GM19025 (cell line): ENCODE results near the gene OR4D1.
"Not testable (repeated sequence)": the region's sequence is repeated elsewhere in the genome, so short reads cannot be mapped to it uniquely, and the experiment has no call there.

Experiments
- ATAC-seq: cut with Tn5 transposase; IDR thresholded peaks from one replicate; pipeline ENCODE4 v1.9.1; 2021; ENCODE audit warnings: mild to moderate bottlenecking, low read depth, moderate library complexity; ENCODE audit not compliant: unreplicated experiment

OR4D1 gene

GRCh38 chr17:58147930-58148434 is at the start of gene OR4D1:
Gene OR4D1 (plus strand): TSS chr17:58148384. CDS start chr17:58155154, 6,770 bp downstream.
- ATAC-seq: no peak

DNA sequence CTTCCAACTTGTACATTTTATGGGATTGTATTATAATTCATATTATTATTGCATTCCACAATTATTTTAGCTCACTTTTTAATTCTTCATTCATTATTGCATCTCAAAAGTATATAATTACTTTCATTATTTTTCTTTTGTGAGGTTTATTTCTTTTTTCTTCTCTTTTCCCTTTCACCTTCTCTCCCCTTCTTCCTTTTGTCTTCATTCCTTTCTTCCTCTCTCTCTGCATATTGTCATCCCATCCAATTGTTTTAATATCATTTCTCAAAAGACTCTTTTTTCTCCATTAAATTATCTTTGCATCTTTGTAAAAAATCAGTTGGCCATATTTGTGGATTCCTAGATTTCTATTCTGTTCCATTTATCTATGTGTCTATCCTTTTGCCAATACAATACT is 47.7 kb upstream of the OR4D1 start:
- no peak for ATAC-seq

DNA sequence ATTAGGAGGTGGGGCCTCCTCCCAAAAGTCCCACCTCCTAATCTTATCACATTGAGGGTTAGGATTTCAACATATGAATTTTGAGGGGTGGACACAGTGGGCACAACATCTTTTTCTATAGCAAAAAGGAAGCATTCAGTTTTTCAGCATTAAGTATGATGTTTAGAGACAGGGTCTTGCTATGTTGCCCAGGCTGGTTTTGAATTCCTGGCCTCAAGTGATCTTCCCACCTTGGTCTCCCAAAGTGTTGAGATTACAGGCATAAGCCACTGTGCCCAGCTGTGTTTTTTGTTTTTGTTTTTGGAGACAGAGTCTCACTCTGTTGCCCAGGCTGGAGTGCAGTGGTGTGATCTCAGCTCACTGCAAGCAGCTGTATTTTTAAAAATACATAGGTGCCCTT is 46.3 kb upstream of the OR4D1 start:
- ATAC-seq: not testable (repeated sequence)

DNA sequence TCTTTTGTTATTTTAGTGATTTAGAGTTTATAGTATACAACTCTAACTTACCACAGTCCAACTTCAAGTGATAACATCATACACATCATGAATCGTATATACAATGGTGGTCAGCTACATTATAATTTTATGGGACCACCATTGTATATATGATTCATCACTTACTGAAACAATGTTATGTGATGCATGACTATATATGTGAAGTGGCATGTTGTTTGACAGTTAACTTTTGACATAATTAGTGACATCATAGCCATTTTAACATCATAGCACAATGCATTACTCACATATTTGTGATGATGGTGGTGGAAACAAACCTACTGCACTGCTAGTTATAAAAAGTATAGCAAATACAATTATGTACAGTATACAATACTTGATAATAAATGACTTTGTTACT is 43.1 kb upstream of the OR4D1 start:
- ATAC-seq: no peak

DNA sequence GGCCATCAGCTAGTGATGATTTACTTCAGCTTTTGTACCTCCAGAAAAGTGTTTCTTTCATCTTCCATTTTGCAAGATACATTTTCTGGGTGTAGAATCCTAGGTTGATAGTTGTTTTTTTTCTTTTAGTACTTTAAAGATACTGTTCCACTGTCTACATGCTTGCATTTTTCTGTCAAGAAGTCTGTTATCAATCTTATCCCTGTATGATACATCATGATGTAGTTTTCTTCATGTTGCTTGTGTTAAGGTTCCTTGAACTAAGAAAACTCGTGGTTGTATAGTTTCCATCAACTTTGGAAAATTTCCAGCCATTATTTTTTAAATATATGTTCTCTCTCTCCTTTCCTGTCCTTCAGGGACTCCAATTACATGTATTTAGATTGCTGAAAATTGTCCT is 40.9 kb upstream of the OR4D1 start:
- ATAC-seq: no peak

DNA sequence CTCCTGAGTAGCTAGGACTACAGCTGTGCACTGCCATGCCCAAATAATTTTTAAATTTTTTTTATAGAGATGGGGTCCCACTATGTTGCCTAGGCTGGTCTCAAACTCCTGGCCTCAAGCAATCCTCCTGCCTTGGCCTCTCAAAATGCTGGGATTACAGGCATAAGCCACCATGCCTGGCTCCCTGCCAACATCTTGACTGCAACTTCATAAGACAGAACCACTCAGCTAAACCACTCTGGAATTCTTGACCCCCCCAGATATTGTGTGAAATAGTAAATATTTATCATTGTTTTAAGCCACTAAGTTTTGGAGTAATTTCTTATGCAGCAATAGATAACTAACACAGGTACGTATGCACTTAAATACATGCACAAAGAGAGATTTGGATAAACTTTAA is 39.0 kb upstream of the OR4D1 start:
- no peak for ATAC-seq

DNA sequence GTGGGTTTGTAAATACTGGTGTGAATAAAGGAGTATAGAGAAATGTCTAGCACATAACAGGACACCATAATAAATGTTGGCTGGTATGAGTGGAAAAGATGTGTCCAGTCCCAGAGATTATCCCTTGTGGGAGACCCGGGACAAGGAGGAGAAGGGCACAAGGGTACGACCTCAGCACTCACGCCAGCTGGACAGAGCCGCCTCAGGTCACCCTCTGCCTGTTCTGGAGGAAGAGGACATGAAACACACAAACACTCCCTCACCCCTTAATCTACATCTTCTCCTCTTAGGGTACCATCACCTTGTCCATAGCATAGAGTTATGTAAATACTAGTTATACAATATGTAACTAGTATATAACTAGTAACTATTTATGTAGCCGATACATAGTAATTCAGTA is 38.2 kb upstream of the OR4D1 start:
- ATAC-seq: no peak

GRCh38 chr17:58111676-58112075 is 36.5 kb upstream of the OR4D1 start:
- ATAC-seq: no peak

DNA sequence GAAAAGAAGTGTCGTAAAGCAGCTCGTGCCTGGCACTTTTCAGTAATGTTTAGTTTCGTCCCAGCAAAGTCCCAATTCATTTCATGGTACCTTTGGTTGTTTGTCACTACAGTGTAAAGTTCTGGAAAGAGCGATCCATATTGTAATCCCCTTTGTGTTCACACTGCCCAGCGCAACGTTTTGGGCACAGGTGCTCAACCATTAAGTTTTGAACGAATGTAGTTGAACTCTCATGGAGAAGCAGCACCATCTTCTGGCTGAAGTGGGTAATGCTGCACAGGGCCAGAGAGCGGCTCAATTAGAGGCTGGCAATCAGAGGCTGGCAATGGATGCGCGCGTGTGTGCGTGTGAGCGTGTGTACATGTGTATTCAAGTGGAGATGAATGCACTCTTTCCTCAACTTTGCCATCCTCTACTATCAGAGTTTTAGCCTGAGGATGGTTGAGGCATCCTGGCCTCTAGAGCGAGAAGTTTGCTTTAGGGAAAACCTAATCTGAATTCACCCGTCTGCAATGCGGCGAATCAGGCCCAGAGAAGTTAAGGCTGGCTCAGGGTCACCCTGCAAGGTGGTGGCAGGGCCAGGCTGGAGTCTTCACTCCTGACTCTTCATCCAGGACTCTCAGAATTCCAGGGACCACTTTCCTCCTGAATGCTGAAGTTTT is 35.1 kb upstream of the OR4D1 start:
- ATAC-seq: no peak

- no peak for ATAC-seq
These were observed 34.2 kb upstream of the OR4D1 start for GRCh38 chr17:58113947-58114346.

GRCh38 chr17:58117382-58117781 is 30.8 kb upstream of the OR4D1 start:
- no peak for ATAC-seq

GRCh38 chr17:58119491-58119890 is 28.7 kb upstream of the OR4D1 start:
- ATAC-seq: no peak

GRCh38 chr17:58120195-58120822 is 27.9 kb upstream of the OR4D1 start:
- ATAC-seq: no peak

- no peak for ATAC-seq
These were observed 26.3 kb upstream of the OR4D1 start for GRCh38 chr17:58121925-58122324.

GRCh38 chr17:58127846-58128245 is 20.3 kb upstream of the OR4D1 start:
- no peak for ATAC-seq

- ATAC-seq: not testable (repeated sequence)
These were observed 15.5 kb upstream of the OR4D1 start for GRCh38 chr17:58132697-58133096.

DNA sequence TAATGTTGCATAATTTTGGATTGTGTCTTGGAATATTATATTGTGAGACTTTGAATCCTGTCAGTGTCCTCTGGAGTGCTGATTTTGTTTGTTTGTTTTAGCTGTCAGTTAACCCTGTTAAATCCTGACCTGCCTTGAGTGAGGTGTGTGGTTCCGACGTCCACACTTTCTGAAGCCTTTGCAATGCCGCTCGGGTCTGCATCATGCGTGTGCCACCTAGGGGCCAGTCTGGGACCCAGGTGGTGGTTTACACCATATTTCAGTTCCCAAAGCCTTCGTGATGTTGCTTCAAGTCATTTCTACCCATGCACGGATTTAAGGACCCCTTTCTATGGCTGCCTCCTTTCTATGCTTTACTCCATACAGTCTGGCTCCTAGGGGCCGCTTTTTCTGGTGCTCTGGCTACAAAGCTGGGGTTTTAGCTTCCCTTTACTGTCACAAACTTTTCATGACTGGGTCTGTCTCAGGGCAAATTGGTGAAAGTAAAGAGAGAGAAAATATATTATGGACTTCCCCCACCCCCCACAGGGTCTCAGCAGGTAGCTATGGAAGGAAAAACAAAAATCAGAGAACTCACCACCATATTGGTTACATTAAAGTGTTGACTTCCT is 11.4 kb upstream of the OR4D1 start:
- ATAC-seq: no peak

GRCh38 chr17:58141505-58141904 is 6.7 kb upstream of the OR4D1 start:
- ATAC-seq: no peak

DNA sequence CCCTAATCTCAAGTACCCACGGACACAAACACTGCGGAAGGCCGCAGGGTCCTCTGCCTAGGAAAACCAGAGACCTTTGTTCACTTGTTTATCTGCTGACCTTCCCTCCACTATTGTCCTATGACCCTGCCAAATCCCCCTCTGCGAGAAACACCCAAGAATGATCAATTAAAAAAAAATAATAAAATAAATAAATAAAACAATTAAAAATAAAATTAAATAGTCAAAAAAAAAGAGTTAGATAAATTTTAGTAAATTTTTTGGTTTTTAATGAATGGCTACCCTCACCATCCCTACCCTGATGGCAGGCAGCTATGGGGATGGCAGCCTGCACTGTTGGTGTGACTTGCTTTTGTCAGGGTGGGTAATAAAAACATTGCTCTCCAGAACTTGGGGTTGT is 4.8 kb upstream of the OR4D1 start:
- not testable (repeated sequence) for ATAC-seq

GRCh38 chr17:58144801-58145200 is 3.4 kb upstream of the OR4D1 start:
- no peak for ATAC-seq

GRCh38 chr17:58148609-58149008 is 425 bp downstream of the OR4D1 start:
- ATAC-seq: no peak

GRCh38 chr17:58150394-58150793 is 2.2 kb downstream of the OR4D1 start:
- no peak for ATAC-seq
